Measurements from ENCODE around the gene PRKAG2.

PRKAG2 gene

DNA sequence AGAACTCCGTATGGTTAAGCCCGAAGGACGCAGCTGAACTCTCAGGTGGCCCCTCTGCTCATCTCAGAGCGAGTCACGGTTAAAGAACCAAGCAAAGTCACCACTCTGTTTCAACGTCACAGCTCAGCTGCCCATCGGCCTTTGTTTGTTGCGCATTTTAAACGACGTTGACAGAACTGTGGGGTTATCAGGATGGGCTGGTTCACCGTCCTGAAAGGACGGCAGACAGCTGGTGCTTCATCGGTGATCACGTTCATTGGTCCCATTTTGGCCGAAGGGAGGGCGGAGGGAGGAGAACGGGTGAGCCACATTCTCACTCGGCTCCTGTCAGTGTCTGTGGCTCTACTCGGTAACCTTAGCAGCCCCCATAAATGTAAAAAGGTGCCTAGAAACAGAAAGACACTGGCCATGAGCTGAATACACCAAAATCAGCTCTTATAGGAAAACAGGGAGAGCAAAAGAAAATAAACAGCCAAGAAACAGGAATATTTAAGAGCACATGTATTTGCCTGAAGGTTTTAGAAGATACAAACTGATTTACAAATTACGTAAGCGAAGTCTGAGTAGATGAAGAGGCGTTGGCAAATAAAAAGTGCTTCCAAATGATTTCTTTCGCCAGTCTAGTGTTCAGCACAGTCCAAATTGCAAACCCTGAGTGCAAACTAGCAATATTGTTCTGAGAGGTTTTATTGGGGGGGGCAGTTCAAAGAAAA is 8.4 kb downstream of the PRKAG2 start:
- TF ChIP-seq GATA2 (IDR thresholded peaks at IDR 0.05; ENCODE audit: low read depth, low read length) (no peak), GATA3 (IDR thresholded peaks at IDR 0.05; ENCODE audit: low read depth, low read length) (no peak)

DNA sequence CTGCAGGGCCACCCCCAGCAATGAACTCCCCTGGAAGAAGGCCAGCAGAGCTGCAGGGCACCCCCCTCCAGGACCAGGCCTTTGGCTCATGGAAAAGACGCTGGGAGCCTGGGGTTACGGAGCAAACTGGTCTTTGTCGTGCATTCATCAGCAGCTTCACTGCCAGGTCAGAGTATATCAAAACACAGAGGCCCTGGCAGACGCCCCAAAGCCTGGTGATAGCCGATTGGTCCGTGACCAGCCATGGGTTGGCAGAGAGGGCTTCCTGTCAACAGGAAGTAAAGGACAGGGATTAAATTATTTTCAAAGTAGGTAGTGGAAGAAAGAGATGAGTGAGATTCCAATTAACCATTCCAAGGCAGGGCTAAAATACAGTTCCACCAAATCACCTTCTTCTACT is 9.0 kb downstream of the PRKAG2 start:
- TF ChIP-seq GATA2 (IDR thresholded peaks at IDR 0.05; ENCODE audit: low read depth, low read length) = no peak
- TF ChIP-seq GATA3 (IDR thresholded peaks at IDR 0.05; ENCODE audit: low read depth, low read length) = no peak

DNA sequence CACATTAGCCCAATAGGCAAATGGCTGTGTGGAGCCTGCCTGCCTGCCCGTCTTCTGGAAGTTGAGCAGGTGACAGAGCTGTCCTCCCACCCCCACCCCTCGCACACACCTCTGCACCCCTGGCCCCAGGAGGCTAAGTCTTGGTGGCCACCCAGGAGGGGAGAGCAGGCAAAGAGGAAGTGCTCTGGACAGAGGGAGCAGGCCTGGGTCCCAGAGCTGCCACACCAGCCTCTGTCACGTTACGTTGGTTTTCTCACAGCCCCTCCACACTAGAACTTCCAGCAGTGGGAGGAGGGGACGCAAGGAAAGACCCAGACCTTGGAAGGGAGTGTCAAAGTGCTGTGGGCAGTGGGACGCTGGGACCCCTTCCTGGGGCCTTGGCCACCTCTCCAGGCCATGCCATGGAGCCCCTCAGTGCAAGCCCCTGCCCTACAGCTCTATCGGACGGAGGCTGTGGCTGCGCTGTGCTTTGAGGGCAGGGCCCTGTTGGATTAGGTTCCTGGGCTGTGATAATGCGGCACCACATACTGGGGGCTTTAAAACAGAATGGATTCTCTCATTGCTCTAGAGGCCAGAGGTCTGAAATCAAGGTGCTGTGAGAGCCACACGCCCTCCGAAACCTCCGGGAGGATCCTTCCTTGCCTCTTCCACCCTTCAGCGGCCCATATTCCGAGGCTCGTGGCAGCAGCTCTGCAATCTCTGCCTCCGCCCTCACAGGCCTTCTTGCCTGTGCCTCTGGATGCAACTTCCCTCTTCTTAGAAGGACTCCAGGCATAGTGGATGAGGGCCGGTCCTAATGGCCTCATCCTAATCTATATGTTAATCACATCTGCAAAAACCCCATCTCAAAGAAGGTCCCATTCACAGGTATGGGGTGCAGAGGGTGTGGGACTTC is 9.9 kb downstream of the PRKAG2 start:
- no peak for TF ChIP-seq GATA2 (IDR thresholded peaks at IDR 0.05; ENCODE audit: low read depth, low read length)
- no peak for TF ChIP-seq GATA3 (IDR thresholded peaks at IDR 0.05; ENCODE audit: low read depth, low read length)

DNA sequence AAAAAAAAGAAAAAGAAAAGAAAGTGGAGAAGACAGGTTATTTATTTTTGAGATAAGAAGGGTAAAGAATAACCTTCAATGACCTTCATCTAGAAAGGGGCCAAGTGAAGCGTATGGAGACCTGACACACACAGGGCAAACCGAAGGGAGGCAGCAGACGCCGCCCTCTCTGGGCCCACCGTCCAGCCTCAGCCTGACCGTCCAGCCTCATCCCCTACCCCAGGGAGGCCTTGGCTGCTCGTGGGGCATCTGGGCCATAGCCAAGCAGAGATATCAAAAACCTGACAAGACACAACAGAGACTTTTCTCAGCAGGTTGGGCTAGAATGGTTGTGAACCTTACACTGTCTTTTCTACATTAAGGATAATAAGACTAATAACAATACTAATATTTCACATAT is 10.9 kb downstream of the PRKAG2 start:
- TF ChIP-seq GATA3 (IDR thresholded peaks at IDR 0.05; ENCODE audit: low read depth, low read length) = no peak
- no peak for TF ChIP-seq GATA2 (IDR thresholded peaks at IDR 0.05; ENCODE audit: low read depth, low read length)

DNA sequence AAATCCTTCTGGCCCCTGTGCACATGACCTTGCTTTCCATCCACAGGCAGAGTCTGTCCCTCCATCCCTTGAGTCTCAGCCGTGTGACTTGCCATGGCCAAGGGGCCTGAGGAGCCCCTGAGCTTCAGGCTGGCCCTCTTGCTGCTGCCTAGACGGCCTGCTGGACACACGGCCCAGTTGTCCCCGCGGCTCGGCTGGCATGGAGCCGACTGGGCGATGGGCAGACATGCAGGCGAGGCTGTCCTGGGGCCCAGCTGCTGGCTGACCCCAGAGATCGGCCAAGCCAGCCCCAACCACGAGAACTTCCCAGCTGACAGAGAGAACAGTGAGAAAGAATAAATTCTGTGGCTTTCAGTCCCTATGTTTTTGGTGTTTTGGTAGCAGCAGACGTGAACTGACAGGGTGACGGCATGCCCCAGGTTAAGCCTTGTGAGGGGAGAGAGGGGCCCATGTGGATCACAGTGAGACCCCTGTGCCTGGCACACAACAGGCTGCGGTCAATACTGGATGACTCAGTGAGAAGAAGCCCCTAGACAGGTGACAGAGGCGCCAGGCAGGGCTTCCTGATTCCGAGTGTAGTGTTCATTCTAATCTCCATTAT is 11.7 kb downstream of the PRKAG2 start:
- TF ChIP-seq GATA2 (IDR thresholded peaks at IDR 0.05; ENCODE audit: low read depth, low read length) (no peak), GATA3 (IDR thresholded peaks at IDR 0.05; ENCODE audit: low read depth, low read length) (no peak)

DNA sequence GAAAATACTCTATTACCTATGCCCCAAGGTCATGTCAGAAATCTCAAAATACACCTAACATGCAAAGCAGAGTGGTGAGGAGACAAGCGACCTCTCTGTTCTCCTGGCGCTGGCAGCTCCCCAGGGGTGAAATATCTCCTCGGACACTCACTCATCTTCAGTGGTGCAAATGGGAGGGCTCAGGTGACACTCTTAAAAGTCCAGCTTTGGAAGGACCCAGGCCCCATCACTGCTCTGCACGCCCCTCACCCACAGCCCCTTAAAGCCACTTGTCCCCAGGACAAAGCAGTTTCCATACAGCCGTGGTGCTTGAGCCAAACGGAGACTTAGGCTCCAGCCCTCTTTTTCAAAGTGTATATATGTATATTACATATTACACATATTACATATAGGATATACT is 12.4 kb downstream of the PRKAG2 start:
- TF ChIP-seq GATA2 (IDR thresholded peaks at IDR 0.05; ENCODE audit: low read depth, low read length) = no peak
- TF ChIP-seq GATA3 (IDR thresholded peaks at IDR 0.05; ENCODE audit: low read depth, low read length) = no peak

DNA sequence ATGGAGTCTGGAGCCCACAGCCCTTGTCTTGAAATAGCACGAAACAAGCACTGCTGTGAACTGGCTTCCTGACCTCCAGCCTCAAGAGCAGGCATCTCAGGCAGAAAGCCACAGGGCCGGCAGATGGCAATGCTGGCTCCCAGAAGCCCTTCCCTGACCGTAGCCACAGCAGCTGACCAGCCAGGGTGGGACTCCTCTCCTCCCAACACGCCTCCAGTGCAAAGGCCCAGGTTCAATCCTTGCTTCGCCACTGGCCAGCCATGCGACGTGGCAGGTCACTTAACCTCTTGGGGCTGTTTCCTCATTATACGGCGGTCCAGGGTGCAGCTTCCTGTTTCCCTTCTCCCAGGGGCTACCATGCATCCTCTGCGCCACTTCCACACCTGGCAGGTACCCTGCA is 12.8 kb downstream of the PRKAG2 start:
- TF ChIP-seq GATA2 (IDR thresholded peaks at IDR 0.05; ENCODE audit: low read depth, low read length) (no peak), GATA3 (IDR thresholded peaks at IDR 0.05; ENCODE audit: low read depth, low read length) (no peak)

DNA sequence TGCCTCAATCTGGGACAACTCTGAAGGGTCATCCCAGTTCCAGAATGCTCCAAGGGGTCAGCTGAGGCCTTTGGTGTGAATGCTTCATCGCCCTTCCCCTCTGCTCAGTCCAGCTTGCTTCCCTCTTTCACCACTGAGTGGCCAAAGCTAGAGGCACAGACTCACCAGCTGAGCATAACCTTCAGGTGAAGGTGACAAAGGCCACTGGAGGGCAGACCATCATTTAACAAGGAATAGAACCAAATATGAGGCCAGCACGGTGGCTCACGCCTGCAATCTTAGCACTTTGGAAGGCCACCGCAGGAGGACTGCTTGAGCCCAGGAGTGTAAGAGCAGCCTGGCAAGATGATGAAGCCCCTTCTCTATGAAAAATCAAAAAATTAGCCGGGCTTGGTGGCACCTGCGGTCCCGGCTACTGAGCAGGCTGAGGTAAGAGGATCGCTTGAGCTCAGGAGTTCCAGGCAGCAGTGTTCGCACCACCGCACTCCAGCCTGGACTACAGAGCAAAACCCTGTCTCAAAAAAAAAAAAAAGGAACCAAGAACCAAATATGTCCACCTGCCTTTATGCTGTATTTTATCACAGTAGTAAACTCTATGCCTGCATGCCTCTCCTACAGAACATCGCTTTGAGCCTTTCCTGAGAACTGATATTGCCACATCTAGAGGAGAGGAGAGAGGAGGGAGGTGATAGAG is 13.4 kb downstream of the PRKAG2 start:
- TF ChIP-seq GATA2 (IDR thresholded peaks at IDR 0.05; ENCODE audit: low read depth, low read length) (no peak), GATA3 (IDR thresholded peaks at IDR 0.05; ENCODE audit: low read depth, low read length) (no peak)

DNA sequence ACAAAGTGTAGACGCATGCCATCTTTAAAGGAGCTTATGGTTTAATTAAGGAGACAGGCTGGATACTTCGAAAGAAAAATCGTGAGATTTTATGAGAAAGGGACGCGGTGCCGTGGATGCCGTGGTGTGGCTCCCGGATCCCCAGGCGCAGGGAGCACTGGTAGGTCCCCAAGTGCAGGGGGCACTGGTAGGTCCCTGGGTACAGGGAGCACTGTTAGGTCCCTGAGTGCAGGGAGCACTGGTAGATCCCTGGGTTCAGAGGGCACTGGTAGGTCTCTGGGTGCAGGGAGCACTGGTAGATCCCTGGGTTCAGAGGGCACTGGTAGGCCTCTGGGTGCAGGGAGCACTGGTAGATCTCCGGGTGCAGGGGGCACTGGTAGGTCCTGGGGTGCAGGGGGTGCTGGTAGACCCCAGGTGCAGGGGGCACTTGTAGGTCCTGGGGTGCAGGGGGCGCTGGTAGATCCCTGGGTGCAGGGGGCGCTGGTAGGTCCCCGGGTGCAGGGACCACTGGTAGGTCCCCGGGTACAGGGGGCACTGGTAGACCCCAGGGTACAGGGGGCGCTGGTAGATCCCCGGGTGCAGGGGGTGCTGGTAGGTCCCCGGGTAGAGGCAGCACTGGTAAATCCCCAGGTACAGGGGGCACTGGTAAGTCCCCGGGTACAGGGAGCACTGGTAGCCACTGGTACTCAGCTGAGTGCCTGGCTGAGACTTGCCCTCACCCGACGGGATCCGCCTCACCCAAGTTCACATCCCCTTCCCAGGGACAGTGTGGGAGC is 14.1 kb downstream of the PRKAG2 start:
- TF ChIP-seq GATA3 (IDR thresholded peaks at IDR 0.05; ENCODE audit: low read depth, low read length) = no peak
- TF ChIP-seq GATA2 (IDR thresholded peaks at IDR 0.05; ENCODE audit: low read depth, low read length) = no peak

DNA sequence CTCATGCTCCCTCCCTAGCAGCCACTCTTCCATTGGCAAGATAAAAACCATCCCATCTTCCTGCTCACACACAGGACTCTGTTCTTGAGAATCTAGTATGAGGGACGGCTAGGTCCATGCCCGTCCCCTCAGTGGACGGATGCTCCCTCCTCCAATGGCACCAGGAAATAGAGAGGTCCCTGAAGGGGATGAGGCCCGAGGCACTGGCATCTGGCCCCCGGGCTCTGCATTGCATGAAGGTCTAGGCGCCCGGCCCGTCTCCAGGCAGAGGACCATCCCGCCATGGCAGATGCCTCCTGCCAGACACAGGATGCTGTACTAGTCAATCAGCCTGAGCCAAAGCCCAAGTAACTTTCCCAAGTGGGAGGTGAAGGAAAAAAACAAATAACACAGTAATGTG is 15.0 kb downstream of the PRKAG2 start:
- no peak for TF ChIP-seq GATA3 (IDR thresholded peaks at IDR 0.05; ENCODE audit: low read depth, low read length)
- TF ChIP-seq GATA2 (IDR thresholded peaks at IDR 0.05; ENCODE audit: low read depth, low read length) = no peak

DNA sequence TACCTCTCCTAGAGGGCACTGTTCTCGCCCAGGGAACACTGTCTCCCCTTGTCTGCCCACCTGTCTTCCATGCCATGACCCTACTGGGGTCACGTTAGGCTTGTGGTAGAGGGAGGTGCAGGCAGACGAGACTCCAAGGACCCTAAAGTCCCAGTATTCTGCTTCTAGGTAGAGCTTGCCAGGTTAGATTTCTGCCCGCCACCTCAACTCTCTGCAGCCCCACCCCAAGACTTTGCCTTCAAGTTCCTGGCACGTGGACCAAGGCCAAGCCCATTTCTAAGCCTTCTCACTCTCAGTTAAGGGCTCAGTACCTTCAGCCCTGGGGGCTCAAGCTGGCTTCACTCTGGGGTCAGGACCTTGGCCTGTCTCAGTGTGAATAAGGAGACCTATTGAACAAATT is 16.1 kb downstream of the PRKAG2 start:
- TF ChIP-seq GATA3 (IDR thresholded peaks at IDR 0.05; ENCODE audit: low read depth, low read length) (no peak), GATA2 (IDR thresholded peaks at IDR 0.05; ENCODE audit: low read depth, low read length) (no peak)

DNA sequence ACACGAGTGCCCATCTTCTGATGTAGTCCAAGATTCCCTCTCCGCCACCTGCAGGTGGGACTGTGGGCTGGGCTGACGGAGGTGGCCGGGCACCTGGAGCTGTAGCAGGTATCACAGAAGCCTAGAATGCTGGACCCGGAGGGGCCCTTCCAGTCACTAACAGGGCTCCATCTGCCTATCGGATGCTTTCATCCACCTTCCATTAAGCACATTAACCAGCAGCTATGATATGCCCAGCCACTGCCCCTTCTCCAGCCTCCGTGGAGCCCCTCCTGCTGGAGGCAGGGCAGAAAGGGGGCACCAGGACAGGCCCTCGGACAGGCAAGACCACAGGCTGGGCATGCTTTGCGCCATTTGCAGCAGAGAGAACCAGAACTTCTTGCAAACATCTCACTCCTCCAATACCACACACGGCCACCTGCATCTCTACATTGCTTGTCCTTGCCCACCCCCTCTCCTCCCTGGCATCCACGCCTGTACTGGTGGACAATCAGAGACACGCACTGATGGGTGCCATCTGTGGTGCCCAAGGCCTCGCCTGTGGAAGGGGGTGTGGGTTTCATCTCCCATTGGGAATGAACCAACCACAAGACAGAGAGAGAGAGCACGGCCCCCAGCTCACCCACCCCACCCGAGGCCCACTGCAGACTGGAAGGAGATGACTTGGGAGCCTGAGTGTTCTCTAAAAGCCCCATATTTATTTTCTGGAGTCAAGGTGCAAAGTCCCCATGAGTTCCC is 16.8 kb downstream of the PRKAG2 start:
- TF ChIP-seq GATA2 (IDR thresholded peaks at IDR 0.05; ENCODE audit: low read depth, low read length) (no peak), GATA3 (IDR thresholded peaks at IDR 0.05; ENCODE audit: low read depth, low read length) (no peak)

Data from SH-SY5Y (cell line).